HG03045 (cell line): Measurements from ENCODE around the gene ARVCF.

ENCODE experiments used
- ATAC-seq: cut with Tn5 transposase; IDR thresholded peaks from one replicate; pipeline ENCODE4 v1.9.1; 2021; ENCODE audit warnings: mild to moderate bottlenecking, moderate library complexity; ENCODE audit not compliant: unreplicated experiment

The ARVCF gene

DNA sequence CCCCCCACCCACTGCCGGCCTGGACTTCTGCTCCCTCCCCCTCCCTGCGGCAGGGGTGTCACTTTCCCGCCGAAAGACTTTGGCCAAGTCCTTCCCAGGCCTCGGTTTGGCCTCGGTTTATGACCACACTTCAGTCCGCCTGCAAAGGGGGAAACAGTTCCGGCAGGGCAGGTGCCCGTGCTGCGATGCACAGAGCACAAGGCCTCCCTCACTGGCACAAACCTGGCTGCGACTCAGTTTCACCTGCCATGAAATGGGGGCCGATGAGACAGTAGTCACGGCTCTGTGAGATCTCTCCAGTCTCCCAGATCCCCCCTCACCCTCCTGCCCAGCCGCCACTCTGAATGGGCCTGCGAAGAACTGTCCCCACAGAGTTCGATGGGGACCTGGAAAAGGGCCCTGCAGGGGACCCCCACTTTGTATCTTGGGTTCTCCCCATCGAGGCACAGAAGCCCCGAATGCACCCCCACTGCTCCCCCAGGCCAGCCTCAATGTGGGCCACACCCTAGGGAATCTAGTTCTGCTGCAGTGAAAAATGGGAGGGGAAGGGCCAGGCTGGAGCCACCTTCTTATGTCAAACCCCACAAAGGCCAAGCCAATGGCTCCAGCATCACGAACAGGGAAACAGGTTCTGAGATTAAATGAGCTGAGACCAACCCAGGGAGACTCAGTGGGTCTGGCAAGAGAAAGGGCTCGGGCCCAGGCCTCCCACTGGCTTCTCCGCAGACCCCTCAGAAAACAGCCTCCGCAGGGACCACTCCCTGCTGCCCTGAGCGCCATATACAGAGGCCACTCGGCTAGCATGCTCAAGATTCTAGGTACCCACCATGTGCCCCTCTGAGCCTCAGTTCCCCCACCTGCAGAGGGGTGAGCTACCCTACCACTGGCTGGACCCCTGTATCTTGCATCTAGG, 29.0 kb downstream of the ARVCF start:
- no peak for ATAC-seq

DNA sequence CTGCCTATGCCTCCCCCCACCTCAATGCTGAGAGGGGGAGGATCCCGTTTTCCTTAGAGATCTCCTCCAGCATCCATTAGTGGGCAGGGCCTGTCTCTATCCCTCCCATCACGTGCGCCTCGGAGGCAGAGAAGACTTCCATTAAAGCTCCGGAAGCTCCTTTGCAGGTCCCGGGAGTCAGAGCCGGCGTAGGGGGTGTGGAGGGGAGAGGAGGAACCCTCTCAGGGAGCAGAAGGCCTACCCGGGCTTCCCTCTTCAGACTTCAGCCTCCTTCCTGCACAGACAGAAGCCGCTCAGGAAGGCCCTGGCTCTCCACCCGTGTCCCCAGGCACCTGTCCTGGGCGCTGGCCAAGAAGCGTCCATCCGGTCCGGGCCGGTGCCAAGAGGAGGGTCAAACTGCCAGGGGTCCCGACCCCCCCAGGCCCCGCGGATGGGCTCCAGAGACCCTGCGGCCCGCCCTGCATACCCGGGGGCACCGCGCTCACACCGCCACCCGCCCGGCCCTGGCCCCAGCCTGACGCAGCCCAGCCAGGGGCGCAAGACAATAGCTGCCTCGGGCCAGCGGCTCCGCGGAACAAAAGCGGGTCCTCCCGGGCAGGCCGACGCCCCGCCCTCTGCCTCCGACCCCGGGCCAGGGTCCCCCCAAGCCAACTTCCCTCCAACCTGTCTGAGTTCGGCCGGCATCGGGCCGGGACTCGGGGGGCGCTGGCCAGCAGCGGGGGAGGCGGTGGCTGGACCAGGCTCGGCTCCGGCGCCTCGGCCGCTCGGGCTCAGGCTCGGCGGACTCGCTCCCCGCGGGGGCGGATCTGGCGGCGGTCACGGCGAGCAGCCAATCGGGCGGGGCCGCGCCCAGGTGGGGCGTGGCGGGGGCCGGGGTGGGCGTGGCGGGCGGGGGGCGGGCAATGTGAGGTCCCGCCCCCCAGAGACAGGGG, 29.9 kb downstream of the ARVCF start:
- ATAC-seq: no peak

DNA sequence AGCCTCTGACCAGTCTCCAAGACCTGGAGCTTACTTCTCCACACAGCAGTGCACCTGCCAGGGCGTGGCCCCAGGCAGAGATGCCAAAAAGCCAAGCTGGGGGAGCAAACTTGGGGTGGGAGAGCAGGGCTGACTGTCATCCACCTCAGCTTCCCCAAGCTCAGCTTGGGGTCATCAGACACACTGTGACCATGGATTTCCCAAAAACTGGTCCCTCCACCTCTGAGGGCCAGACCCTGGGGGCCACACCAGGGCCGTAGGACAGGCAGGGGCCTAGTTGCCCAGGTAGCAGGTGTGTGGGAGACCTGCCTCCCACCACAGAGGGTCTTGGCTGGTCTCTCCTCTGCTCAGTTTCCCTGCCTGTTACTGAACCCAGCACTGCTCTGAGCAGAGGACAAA, 30.6 kb downstream of the ARVCF start:
- no peak for ATAC-seq

- ATAC-seq: no peak
Observed at GRCh38 chr22:19984851-19985811, 31.5 kb downstream of the ARVCF start.

- no peak for ATAC-seq
Observed at GRCh38 chr22:19984201-19984753, 32.3 kb downstream of the ARVCF start.

- ATAC-seq: no peak
Observed at GRCh38 chr22:19983741-19984140, 32.9 kb downstream of the ARVCF start.

GRCh38 chr22:19982991-19983578, 33.5 kb downstream of the ARVCF start:
- no peak for ATAC-seq

- ATAC-seq: no peak
Observed at GRCh38 chr22:19981961-19982920, 34.4 kb downstream of the ARVCF start.

- no peak for ATAC-seq
Observed at GRCh38 chr22:19981171-19981960, 35.3 kb downstream of the ARVCF start.

- ATAC-seq: no peak
Observed at GRCh38 chr22:19980766-19981165, 35.9 kb downstream of the ARVCF start.

- ATAC-seq: no peak
Observed at GRCh38 chr22:19979712-19980493, 36.7 kb downstream of the ARVCF start.

- ATAC-seq: no peak
Observed at GRCh38 chr22:19978748-19979147, 37.9 kb downstream of the ARVCF start.

GRCh38 chr22:19977296-19978243, 39.1 kb downstream of the ARVCF start:
- ATAC-seq: no peak

DNA sequence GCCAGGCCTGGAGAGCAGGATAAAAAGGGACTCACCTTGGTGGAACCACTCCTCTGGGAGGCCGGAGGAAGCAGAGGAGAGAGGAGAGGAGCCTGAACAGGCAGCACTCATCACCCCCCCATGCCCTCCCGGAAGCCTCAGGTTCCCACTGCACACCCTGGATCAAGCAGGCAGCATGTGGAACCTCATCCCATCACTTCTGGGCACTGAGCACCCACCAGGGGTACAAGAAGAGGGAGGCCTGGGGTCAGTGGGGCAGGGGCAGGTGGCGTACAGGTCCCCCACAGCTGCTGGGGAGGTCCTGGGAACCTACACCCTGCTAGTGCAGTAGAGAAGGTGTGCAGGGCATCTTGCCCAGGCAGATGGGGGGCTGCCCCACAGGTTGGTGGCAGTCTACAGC, 40.0 kb downstream of the ARVCF start:
- ATAC-seq: no peak

- ATAC-seq: no peak
Observed at GRCh38 chr22:19975707-19976035, 41.0 kb downstream of the ARVCF start.
